ENCODE measurements around the gene TARBP2.
A peak's percentile ranks its signal among the peaks of the same experiment; 100 is the strongest.
"Not testable (repeated sequence)": the region's sequence is repeated elsewhere in the genome, so short reads cannot be mapped to it uniquely, and the experiment has no call there.

The TARBP2 gene

DNA sequence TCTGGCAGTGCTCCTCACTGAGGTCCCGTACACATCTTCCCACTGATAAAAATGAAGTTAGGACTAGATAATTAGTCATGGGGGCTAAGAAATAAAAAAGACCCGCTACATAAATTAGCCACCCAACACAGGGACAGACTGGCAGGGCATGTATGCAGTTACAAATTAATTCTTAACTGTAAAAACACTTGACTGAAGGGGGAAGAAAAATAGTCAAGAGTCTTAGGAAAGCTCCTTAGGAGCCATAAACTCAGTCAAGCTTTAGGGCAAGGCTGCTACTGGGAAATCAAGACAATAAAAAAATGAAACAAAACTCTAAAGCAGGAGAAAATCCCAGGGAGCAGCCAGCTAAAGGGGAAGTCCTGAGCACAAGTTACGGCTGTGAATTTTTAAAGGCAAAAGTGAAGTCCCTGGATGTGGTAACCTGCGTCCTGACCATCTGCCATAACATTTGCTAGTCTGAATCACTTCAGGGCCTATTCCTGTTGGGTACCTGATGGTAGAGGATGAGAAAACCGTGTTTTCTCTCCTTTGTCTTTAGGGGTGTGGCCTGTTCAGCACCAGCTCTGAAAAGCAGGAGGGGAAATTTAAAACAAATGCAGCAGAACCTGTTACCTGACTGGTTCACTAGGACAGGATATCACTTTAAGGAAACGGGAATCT, 13.7 kb downstream of the TARBP2 start:
- no peak for DNase-seq

- no peak for DNase-seq
These were observed 14.2 kb downstream of the TARBP2 start for GRCh38 chr12:53515291-53515680.

- DNase-seq, result no peak
These were observed 15.8 kb downstream of the TARBP2 start for GRCh38 chr12:53516758-53517455.

DNA sequence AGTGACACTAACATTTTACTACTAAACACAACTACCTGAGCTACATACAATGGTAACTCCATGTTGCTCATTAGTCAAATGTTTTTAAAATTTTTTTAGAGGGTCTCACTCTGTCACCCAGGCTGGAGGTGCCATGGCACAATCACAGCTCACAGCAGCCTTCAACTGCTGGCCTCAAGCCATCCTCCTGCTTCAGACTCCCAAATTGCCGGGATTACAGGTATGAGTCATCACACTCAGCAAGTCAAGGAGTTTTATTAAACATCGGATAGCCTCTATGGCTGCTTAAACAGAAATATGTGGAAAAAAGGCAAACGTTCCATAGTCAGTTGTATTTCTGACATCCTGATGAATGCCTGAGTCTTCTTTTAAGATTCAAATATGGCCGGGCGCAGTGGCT, 17.3 kb downstream of the TARBP2 start:
- DNase-seq, result peak; percentile 15

DNA sequence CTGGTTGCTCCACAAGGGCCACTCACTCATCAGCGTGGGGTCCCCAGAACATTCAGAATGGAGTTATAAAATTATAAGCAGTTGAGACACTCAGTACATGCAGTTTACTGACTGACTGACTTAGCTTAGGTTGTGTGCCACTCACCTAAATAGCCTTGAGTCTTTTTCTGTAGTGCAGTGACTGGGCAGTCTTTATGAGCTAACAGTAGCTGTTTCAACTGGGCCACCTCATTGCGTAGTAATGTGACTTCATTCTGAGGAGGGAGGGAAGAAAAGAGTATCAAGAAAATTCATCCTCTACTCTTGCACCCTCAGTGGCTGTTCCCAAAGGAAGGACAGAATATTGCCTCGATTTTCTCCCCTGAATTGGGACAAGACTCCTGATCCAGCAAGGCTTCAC, 22.0 kb downstream of the TARBP2 start:
- no peak for DNase-seq

- DNase-seq, result no peak
These were observed 23.4 kb downstream of the TARBP2 start for GRCh38 chr12:53524476-53524875.

GRCh38 chr12:53530061-53530460, 29.0 kb downstream of the TARBP2 start:
- DNase-seq, result no peak

- peak; percentile 25 for DNase-seq
These were observed 29.8 kb downstream of the TARBP2 start for GRCh38 chr12:53530920-53531319.

- DNase-seq, result no peak
These were observed 30.9 kb downstream of the TARBP2 start for GRCh38 chr12:53532021-53532420.

GRCh38 chr12:53532524-53533445, 31.7 kb downstream of the TARBP2 start:
- DNase-seq, result no peak

DNA sequence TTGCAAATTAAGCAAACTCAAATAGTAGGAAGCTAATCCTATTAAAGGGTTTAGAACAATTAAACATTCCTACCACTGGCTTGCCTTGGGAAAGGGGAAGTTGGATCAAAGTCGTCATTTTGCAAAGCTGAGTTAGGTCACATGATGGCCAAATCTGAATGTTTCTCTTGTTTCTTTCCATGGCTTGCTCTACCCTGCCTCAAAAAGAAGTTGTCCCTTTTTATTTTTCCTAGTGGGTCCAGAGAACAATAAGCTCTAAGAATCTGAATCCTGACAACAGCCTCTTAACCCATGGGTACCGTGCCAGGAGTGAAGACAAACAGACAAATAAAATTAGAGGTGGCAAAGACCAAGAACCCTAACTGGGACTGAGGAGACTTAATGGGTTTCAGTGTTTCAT, 32.4 kb downstream of the TARBP2 start:
- no peak for DNase-seq

GRCh38 chr12:53536962-53537361, 35.9 kb downstream of the TARBP2 start:
- no peak for DNase-seq

DNA sequence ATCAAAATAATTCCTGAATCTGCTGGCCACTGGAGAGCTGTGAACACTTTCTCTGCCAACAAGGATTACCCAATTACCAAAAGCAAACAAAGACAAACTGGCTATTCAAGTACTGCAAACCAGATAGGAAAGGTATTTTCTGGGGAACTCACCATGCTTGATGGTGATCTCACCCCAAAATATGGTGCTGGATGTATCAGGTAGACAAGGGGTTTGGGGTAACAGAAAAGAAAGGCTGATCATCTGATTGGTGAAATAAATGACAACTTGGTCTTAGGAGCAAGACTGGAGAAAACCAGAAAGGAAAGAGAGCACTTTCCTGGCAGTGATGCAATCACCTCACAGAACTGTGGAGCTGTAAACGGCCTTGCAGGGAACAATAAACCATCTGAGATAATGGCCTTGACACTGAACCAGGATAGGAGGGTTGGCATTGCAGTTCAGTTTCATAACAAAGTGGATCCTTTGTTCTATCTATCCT, 37.2 kb downstream of the TARBP2 start:
- peak; percentile 21 for DNase-seq

DNA sequence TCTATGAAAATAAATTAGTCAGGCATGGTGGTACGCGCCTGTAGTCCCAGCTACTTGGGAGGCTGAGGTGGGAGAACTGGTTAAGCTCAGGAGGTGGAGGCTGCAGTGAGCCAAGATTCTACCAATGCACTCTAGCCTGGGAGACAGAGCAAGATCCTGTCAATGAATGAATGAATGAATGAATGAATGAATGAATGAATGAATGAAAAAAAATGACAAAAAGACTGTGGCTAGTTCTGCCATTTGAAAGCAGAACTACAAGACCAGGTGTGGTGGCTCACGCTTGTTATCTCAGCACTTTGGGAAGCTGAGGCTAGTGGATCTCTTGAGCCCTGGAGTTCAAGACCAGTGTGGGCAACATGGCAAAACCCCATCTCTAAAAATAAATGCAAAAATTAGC, 38.4 kb downstream of the TARBP2 start:
- no peak for DNase-seq

DNA sequence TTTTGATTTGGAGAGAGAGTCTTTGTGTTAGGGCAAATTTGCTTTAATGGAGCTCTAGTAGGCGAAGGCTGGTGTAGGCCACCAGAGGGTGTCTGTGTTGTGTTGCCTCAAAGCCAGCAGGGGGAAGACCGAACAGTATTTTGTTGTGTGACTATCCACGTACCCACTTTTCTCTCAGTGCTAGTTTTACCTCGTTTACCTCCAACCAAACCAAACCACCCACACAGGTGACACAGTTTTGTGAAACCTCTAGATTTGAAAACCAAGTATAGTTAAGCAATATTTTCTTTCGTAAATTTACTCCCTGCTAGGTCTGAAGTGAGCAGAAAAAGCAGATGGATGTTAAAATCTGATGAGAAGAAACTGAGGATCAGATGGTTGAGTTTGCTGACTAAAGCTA, 42.5 kb downstream of the TARBP2 start:
- peak; percentile 66 for DNase-seq

DNA sequence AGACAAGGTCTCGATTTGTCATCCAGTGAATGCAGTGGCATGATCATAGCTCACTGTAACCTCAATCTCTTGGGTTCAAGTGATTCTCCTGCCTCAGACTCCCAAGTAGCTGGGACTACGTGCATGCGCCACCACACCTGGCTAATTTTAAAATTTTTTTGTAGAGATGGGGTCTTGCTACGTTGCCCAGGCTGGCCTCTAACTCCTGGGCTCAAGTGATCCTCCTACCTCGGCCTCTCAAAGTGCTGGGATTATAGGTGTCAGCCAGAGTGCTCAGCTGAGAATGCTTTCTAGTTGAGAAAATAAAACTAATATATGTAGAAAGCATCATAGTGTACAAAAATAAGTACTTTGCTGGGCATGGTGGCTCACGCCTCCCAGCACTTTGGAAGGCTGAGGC, 47.3 kb downstream of the TARBP2 start:
- DNase-seq, result not testable (repeated sequence)

- DNase-seq, result not testable (repeated sequence)
These were observed 49.0 kb downstream of the TARBP2 start for GRCh38 chr12:53550131-53550530.

- DNase-seq, result peak; percentile 43
These were observed 49.5 kb downstream of the TARBP2 start for GRCh38 chr12:53550595-53550994.

DNA sequence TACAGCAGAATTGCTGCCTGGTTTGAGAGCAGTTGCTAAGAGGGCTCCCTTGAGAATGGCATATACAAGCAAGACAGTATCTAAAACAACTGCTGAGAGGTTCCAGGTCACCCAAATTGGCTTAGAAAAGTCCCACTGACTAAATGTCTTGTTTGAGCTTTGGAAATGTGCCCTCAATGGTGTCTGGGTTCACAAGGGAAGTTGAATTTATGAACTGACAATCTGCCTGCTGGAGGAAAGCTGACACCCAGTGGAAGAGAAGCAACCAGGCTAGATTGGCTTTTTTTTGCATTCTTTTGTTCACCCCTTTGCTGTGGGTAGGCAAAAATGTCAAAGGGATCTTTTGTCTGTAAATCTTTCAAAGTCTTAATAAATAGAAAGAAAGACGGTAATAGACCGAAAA, 50.8 kb downstream of the TARBP2 start:
- peak; percentile 20 for DNase-seq

DNA sequence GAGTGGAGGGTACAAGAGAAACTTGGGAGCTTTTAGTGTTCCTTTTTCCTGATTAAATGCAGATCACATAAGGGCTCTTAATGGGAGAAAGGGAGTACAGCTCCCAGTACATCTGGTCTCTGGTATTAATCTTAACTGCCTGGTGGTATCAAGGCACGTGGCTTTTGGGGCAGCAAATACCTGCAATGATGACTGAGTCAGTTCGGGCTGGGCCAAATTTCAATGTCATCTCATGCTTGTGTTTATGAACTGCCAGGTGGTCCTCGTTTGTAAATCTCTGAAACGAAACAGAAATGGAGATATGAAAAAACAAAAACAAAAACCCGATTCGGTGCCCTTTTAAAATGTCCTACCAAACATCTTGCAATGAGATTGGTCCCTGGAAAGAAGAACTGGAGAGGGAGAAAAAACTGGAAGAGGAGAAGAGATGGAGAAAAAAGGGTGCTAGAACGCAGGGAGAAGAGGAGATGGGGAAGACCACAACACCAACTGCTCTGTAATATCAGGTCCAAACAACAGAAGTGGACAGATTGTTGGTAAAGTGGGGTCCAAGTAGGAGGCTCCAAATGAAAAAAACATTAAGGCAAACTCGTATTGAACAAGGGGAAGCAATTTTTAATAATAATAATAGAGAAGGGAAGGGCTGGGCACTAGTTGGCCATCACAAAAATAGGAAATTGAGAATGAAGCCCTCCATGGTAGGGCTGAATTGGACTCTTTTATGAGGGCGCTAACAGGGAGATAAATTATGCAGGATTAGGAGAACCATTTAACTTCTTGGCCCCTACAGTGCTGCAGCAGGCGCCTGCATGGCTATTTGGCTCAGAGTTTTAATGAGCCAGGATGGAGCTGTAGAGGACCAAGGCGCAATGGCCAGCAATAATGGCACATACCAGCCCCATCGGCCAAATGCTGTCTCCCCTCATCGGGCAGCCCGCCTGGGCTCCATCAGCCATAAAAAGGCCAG, 51.6 kb downstream of the TARBP2 start:
- DNase-seq, result no peak

All from fibroblast of skin of abdomen (primary cell).